COLO668 (cell line): ENCODE measurements around the gene KCNK13.
"Not testable (repeated sequence)": the region's sequence is repeated elsewhere in the genome, so short reads cannot be mapped to it uniquely, and the experiment has no call there.

Source experiments
- DNase-seq: peaks from one replicate; lab custom pipeline; 2025; ENCODE audit not compliant: unreplicated experiment; lab: John Stamatoyannopoulos, UW

Gene KCNK13

GRCh38 chr14:90191154-90191553 is 129.4 kb downstream of the KCNK13 start:
- DNase-seq = no peak

GRCh38 chr14:90191585-90191984 is 129.8 kb downstream of the KCNK13 start:
- DNase-seq = no peak

GRCh38 chr14:90193925-90194324 is 132.1 kb downstream of the KCNK13 start:
- peak; percentile 13 for DNase-seq

GRCh38 chr14:90194706-90195105 is 132.9 kb downstream of the KCNK13 start:
- no peak for DNase-seq

DNA sequence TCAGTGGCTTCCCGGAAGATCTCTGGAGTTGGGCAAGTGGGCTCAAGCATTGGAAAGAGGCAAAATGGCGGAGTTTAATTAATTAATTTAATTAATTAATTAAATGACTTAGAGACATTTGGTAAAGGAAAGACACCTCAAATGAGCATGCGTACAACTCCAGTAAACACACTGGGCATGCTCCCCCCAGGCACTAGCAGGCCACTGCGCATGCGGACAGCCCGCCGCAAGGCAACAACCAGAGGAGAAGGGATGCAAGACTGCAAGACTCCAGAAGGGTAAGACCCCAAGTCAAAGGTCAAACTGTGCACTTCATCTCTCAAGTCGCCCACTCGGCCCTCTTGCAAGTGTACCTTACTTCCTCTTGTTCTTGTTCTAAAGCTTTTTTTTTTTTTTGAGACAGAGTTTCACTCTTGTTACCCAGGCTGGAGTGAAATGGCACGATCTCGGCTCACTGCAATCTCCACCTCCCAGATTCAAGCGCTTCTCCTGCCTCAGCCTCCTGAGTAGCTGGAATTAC is 136.8 kb downstream of the KCNK13 start:
- no peak for DNase-seq

GRCh38 chr14:90200546-90200945 is 138.8 kb downstream of the KCNK13 start:
- DNase-seq = not testable (repeated sequence)

- DNase-seq = no peak
Measured at GRCh38 chr14:90201344-90201743, 139.6 kb downstream of the KCNK13 start.

DNA sequence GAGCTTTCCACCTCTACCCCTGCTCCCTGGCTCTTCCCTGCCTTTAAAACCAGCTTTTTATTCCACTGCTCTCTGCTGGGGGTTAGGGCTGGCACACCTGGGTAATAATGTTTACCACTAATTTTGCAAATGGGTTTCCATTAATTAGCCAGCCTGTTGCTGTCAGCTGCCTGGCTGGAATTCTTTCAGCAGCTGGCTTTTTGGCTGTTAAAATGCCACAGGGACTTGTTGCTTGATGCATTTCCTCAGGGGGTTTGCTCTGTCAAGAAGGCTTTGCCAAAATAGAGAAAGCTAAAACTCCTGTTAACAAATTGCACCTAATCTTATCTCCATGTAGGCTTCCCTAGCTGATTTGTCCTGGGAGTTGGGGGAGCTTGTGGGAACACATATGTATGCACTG is 142.7 kb downstream of the KCNK13 start:
- no peak for DNase-seq

DNA sequence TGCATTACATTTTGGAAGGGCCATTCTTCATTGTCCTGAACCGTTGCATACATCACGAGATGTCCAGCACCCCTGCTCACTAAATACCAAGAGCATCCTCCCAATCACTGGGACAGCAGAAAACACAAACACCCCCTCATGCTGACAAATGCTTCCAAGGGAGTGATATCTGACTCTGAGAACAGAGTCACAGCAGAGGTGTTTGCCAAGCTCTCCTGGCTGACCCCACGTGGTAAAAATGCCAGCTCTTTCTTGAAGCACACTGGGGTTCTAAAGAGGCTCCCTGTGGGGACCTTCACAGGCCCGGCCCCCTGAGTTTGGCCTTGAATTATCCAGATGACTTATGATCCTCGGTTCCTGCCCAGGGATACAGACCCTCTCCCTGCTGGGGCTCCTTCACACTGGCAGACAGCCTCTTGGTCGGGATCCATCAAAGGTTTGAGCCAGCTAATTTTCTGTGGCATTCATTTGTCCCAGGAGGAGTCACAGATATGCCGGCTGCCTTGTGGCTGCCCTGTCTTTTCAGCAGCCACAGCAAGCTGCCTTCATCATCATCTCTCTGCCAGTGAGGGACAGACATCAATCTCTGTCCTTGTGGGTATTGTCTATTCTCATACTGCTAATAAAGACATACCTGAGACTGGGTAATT is 151.4 kb downstream of the KCNK13 start:
- no peak for DNase-seq

GRCh38 chr14:90228478-90228877 is 166.7 kb downstream of the KCNK13 start:
- no peak for DNase-seq

- DNase-seq = not testable (repeated sequence)
Measured at GRCh38 chr14:90229942-90230341, 168.1 kb downstream of the KCNK13 start.
